Fibroblast of the conjunctiva (primary cell): ENCODE data around the gene DACH1.

ENCODE experiments used
- DNase-seq: peaks from one replicate; pipeline ENCODE4 v3.0.0-alpha.2; 2010; ENCODE audit warnings: low read depth

DACH1 gene

DNA sequence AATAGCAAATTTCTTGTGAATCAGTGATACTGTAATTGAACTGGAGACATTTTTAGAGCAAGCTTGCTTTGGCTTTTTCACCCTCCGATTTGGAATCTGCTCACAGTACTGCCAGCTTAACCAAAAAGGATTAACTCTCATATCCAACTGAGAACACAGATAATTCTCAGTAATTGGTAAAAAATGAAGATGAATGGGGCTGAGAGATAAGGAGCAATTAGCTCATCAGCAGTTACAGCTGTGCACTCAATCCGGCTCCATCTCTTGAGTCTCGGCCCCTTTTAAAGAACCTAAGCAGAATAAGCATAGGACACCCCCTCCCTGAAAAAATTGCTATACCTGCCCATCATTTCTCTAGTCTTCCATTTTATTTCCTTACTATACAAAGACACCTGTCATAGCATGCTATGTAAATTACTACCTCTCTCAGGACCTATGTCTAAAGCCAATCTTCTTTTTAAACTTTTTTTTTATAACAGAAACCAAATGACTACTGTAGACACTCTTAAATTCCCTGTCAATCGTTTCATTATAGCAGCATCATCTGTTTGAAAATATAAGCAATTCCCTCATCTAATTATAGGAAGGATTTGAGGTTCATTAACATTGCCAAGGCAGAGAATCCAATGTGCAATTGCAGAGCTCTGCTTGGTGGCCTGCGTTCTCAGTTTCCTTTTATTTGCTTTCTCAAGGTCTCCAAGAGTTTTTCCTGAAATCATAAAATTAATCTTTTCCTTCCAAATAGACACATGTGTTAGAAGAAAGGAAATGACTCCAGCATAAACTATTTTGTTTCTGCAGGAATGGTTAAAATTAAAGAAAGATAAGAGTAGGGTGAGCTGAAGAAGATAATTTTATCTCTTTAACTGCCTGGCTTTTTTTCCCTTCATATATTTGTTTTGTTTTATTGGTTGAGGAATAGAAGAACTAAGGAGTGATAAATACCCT lies 242.1 kb downstream of the DACH1 start:
- no peak for DNase-seq

DNA sequence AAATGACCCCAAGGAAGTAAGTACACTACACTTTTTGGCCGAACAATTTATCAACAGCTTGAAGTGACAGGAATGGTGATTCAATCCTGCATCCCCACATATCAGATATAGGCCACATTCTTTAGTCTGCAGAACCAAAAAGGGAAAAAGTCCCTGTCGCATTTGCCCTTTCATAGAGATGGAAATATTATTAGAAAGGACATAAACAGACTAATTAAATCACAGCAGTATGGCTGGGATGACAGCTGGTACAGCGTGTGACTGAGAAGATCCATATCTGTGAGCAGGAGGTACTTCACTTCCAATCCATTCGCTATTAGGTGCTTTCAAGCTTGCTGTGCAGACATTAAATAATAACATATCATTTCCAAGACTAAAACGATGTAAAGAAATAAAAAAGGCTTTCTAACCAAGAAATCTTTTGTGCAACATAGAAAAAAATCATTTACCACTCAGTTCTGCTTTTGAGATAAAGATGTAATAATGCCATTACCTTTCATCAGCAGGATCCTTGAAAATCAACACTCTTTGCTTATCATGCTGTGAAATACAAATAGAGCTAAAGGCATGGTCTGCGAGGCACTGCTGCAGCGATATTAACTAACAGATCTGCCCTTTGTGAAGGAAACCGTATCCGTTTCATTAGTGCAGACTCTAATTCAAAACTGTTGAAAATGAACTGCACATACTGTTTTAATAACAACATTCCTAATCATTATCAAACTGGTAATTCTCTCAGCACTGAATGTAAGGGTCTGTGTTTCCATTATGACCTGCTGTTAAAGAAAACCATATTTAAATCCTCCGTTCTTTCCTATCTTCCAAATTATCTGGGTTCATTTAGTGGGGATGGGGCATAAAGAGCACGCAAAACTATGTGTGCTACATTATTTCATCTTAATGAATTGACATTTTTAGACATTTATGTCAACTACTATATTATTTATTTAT lies 245.6 kb downstream of the DACH1 start:
- DNase-seq = no peak

DNA sequence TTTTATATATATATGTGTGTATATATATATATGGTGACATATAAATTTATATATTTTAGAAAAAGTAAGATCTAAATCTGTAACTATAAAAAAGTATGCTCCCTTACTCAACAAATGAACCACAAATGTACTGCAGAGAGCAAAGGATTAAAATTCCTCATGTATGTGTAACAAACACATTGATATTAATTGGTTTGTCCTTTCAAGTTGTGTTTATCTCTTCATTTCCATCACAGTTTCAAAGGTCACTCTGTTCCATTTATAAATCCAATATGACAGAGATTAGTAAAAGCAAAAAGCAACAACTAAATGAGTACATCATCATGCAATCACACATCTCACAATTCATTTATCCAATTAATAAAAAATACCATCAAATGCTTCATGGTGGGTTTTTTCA lies 247.9 kb downstream of the DACH1 start:
- DNase-seq = no peak

DNA sequence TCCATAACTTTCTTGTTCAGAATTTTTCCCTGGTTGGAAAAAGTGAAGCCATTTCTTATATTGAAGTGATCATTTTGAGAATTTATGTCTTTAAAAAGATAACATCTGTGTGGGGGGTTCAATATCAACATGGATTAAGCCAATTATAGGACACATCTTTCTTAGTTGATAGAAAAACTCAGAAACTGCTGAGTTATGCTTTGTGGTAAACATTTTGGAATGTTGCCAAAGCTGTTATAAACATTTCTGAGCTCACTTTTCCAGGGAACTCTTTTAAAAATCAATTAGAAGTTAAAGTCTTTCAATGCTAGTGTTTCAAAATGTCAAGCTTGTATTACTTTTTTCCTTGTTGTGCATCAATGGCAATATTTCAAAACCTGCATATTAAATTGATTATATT lies 248.8 kb downstream of the DACH1 start:
- no peak for DNase-seq

DNA sequence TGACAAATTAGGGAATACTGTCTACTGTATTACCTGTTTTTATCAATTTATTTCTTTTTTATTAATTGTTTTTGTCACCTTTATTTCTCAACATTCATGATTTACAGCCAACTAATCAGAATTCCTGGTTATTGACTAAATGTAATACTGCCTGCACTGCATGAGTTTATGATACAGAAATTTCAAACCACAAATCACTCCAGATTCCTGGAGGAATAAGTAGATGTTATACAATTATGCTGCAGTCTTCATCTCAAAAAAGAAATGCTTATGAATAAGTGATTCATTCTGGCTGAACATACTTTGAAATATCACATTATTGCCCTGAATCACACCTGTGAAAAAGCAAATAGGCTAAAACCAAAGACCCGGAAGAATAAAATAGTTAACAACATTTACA lies 249.7 kb downstream of the DACH1 start:
- DNase-seq = no peak

DNA sequence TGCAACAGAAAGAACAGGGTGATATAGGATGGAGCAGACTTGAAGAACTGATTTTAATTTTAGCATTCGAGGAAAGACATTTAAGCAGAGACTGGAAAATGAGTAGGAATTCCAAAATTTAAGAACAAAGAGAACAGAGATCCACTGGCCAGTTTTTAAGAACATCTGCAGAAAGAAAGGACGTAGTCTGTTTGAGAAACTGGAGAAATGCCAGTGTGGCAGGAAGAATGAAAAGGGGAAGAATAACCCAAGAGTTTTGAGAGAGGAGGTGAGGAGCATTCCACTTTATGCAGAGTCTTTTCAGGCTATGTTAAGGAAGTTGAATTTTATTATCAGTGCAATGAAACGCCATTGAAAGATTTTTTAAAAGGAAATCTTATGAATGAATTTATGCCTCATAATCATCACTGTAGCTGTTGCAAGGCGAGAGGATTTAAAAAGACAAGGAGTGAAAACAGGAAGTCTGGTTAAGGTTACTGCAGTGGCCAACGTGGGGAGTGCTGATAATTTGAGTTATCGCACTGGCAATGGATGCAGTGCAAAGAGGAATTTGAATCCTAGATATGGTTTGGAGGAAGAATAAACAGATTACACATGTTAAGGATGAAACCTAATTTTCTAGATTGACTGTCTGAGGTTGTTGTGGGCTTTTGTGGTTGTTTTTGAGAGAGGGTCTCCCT lies 253.8 kb downstream of the DACH1 start:
- no peak for DNase-seq

DNA sequence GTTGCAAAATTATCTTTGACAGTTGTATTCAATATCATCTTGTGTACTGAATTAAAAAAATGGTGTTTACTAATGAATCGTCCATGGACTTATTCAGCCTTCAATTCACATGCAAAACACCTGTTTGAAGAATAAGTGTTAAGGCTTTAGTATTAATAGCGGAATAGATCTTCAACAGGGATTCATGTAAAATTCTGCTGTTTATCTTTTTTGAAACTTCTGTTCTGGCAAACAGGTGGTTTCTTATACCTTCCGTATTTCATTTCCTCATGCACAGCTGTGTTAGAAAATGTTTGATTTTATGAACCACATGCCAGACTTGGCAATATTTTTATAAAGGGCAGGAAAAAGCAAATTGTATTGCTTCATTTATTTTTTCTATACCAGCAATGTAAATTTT lies 255.7 kb downstream of the DACH1 start:
- no peak for DNase-seq

DNA sequence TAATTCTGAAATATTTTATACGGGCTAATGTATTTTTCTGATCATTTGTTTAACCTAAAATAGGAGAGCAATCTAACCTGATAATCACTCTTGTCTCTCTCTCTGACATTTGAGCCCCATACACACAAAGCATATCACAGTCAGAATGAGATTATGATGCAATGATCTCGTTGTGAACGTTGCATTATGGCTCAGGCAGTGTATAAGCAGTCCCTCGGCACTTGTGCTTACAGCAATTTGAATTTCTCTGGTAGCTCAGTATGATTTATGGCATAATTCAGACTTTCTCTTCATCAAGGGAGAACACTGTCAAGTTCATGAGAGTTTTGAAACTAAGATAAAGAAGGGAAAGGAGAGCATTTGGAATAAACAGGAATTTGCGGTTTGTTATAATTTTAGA lies 256.1 kb downstream of the DACH1 start:
- no peak for DNase-seq

DNA sequence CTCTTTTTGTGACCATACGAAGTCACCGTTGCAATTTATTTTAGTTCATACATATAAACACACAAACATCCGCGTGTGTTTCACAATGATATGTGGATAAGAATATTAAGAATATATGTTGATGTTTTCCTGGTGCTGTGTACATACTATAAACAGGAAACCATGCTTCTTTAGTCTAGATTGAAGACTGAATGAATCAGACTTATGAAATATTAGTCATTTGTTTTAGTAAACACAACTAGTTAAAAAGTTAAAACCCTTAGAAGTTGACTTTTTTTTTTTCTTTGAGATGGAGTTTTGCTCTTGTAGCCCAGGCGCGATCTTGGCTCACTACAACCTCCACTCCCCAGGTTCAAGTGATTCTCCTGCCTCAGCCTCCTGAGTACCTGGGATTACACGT lies 257.7 kb downstream of the DACH1 start:
- no peak for DNase-seq

DNA sequence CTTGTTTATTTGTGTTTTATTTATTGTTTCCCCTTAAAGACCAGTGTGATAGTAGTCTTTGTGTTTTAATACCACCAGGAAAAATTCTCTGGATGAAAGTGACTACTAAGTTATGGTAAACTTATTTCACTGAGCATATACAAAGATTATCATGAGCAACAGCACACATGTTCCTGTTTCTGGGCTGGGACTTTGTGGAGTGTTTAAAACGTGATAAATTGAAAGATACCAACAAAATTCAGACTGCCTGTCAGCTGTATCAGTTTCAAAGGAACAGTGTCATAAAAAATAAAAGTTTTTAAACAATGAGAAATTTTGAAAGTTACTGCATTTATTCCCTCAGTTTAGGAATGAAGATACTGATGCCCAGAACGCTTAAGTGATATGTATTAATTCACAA lies 259.4 kb downstream of the DACH1 start:
- no peak for DNase-seq

DNA sequence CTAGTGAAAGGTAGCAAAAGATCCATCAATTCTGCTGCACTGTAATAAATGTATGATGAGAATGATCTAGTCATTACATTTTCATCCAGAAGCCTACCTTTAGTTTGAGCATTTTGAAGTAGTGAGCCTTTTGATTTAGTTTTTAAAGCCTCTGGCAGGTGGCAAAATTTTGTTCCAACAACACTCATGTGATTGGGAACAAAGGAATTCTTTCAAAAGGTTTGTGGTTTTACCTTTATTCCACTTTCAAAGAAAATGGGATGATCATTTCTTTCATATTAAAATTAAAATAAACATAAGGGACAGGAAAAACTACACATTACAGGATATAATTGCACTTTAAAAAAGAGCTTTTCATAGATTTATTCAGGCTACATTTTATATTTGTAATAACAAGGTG lies 260.2 kb downstream of the DACH1 start:
- no peak for DNase-seq

DNA sequence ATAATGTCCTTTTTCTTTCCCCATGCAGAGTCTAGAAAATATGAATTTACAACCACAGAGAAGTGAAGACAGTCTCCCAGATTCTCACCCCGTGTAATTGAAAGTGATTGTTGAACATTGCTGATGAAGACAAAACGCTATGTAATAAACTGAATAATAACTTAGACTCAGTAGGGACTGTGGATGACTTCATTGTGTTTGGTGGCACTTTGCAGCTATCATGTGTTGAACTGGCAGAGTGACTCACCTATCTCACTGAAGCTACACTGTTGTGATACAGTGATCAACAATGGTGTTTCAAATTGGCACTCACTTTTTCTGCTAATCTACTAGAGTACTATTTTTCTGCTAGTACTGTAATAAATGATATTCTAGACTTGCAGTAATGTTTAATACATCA lies 261.3 kb downstream of the DACH1 start:
- DNase-seq = no peak

DNA sequence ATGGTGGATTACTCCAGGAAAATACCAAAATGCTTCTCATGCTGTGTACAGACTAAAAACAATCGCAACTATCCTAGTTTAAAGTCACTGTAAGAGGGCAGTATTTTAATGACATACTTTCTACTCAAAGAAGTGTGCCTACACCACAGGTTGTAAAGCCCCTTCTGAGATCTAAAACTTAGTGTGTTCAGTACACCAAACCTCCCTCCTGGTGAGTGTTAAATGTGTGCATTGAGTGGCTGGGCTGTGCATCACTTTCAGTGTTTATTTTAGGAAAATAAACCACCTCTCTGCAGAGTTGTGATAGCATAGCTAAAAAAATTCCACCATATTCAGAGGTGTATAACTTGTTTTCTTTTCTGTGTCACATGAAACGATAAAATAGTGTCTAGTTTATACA lies 263.7 kb downstream of the DACH1 start:
- no peak for DNase-seq

DNA sequence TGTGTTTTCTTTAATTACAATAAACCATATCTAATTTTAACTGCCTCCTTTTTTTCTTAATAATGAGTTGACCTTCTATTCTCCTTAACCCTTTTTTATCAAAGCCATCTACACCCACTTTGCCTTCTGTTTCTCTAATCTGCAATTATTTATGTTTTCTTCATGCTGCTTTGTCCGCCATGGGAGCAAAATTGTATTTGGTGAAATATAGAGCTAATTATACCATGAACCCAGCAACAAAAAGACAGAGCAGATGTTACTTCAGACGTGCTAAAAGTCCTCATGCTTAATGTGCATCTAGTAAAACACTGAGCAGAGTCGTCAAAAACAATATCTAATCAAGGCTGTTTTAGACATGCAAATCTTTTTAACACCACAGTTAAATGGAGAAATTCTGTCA lies 264.7 kb downstream of the DACH1 start:
- DNase-seq = no peak

DNA sequence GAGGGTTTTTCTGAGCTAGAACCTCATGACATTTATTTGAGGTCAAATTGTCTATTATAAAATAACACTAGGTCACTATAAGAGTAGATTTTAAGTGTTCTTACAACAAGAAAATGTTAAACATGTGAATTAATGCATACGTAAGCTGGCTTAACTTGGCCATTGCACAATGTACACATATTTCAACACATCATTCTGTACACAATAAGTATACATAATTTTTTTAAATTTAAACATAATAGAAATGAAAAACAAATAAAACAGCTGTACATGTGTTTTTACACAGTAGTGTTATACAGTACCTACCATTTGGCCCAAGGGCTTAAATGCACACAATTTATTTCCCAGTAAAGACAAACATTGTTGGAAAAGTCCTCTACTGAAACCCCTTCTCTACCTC lies 269.9 kb downstream of the DACH1 start:
- DNase-seq = no peak

DNA sequence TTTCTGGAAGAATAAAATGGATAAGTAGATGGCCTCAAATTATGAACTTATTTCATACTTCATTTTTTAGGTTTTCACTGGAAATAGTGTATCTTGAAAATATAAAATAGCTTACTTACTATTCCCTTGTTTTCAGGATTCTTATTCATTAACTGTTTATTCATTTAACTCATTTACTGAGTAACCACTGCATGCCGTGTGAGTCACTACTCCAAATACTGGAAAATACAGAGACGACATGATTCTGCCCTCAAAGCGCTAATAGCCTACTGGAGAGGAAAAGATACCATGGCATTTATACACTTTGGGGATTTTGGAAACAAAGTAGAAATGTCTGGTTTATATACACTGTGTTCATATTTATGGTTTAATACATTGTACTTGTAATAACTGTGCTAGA lies 270.9 kb downstream of the DACH1 start:
- DNase-seq = no peak

DNA sequence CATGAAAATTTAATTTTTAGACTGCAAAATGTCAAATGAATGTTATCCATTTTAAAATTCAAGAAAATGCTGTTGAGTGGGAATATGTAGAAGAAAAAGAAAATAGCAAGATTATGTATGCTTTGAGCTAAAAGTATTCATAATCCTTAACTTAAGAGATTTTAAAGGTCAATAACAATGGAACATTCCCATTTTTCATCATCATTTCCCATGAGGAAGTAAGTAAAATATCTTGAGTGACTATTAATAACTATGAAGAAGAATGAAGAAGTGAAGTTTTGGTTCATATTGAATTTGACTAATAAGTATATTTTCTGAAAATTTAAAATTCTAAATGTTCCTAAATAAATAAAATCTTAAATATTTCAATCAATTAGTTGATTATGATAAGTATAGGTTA lies 273.4 kb downstream of the DACH1 start:
- DNase-seq = no peak

DNA sequence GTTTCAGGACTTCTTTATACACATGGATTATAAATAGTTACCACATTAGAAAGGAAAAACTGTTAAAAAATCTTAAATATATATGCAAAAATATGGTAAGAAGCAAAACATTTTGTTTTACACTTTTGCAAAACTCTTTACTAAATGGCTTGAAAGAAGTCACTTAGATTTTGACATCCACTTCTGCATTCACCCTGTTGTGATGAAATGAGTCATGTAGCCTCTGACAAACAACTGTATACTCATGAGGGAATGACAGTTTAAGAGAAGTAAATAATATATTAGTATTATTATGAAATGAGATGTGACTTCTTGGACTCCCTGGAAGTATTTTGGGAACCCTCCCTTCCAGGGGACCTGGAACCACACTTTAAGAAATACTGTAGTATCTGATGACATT lies 275.6 kb downstream of the DACH1 start:
- no peak for DNase-seq

DNA sequence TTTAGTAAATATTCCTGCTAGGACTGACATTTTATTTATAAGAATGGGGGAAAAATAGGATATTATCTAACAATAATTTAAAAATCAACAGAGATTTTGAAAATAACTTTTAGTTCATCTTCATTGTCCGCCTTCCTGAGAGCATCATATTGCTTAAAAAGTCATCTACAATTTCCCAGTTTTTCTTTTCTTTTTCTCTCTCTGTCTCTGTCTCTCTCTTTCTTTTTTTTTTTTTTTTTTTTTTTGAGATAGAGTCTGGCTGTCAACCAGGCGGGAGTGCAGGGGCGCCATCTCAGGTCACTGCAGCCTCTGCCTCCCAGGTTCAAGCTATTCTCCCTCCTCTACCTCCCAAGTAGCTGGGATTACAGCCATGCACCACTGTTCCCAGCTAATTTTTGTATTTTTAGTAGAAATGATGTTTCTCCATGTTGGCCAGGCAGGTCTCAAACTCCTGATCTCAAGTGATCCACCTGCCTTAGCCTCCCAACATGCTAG lies 276.3 kb downstream of the DACH1 start:
- no peak for DNase-seq

DNA sequence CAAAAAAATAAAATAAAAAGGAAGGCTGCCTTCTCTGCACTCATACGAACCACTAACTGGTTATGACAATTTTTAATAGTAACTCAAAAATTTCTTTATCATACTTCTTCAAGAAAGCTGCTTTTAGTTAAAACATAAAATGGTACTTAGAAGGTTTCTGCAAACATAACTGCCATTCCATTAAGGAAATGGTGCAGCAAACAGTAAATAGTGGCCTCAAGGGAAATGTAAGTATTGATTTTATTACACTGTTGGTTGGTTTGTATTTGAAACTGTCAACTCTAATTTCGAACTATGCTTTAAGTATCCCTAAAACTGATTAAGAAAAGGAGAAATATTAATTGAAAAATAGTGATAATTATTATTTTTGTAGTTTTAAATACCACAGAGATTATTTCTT lies 278.0 kb downstream of the DACH1 start:
- no peak for DNase-seq

DNA sequence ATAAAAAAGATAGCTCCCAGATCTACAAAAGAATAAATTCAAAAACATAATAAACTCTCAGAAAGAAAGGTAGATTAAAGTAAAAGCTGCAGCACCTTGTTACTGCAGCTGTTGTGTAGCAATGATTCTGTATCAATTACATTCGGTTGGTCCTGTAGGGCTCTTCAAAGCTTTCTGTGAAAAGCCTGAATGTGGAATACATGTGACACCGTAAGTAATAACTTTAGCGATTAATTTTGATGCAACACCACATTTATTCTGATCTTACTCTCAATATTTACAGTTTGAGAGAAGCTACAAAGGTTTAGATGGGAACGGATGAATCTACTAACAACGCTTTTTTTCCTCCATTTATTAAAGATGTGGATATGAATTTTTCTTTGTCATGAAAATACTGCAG lies 279.2 kb downstream of the DACH1 start:
- DNase-seq = no peak

DNA sequence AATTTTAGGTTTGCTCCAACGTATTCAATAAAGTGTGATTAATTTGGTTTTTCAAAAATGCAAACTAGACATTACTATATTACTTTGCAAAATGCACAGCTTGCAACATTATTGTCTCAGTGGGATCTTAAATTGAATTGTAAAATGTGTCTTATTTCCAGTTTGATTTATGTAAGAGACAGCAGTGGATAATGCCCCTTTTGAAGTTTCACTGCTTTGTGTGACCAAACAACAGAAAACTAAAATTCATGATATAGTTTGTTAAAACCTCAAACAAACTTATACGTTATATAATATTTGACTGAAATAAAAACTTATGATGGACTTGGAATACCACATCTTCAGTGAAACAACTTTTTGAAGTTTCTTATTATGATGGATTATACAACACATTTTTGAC lies 279.8 kb downstream of the DACH1 start:
- DNase-seq = no peak
